Esophagus muscularis mucosa (tissue), 4 donors: ENCODE measurements around the gene GNB1. TPM values are rescaled to one million over a fixed set of nuclear protein-coding genes. Genes with fewer than 3 reads are reported as not detected.

ENCODE experiments used
- DNase-seq: peaks from one replicate; pipeline ENCODE4 v3.0.0-alpha.2; 2017; ENCODE audit errors: extremely low spot score
- H3K27ac ChIP-seq, 4 donors: fragments of 200-600 bp; sonication (generic); replicated peaks in 1 of 4; 1 replicate in 3 of 4; 2 replicates in 1 of 4; pipeline ENCODE4 v1.5.1; 2016 to 2019; ENCODE audit warnings: mild to moderate bottlenecking in 1 of 4
- H3K27me3 ChIP-seq, 4 donors: fragments of 200-600 bp; sonication (generic); one replicate each; pipeline versions ENCODE4 v1.5.1 to v1.6.0; 2016 to 2019
- H3K36me3 ChIP-seq, 4 donors: fragments of 200-600 bp; sonication (generic); one replicate each; pipeline ENCODE4 v1.5.1; 2016 to 2019
- H3K4me1 ChIP-seq, 4 donors: fragments of 200-600 bp; sonication (generic); one replicate each; pipeline ENCODE4 v1.5.1; 2016 to 2019
- H3K4me3 ChIP-seq, 4 donors: fragments of 200-600 bp; sonication (generic); 1 replicate in 2 of 4; 2 replicates in 2 of 4; pipeline ENCODE4 v1.5.1; 2016 to 2019; ENCODE audit warnings: mild to moderate bottlenecking in 4 of 4, moderate library complexity in 1 of 4
- H3K9me3 ChIP-seq, 4 donors: fragments of 200-600 bp; sonication (generic); 1 replicate in 3 of 4; 2 replicates in 1 of 4; pipeline ENCODE4 v1.5.1; 2016 to 2019
- CTCF ChIP-seq, 3 experiments: fragments of 200-600 bp in 2 of 3; fragments of 450-650 bp in 1 of 3; sonication (generic) in 2 of 3; IDR thresholded peaks; one replicate each; pipeline ENCODE4 v1.5.1; 2017 to 2019; ENCODE audit warnings: antibody characterized with exemption in 3 of 3, mild to moderate bottlenecking in 2 of 3, moderate library complexity in 1 of 3
- EP300 ChIP-seq: sonication (generic); formaldehyde crosslinking; IDR thresholded peaks from one replicate; pipeline ENCODE4 v1.6.1; 2017; ENCODE audit warnings: antibody characterized with exemption
- POLR2A ChIP-seq: fragments of 450-650 bp; IDR thresholded peaks from one replicate; pipeline ENCODE4 v1.6.1; 2017; ENCODE audit warnings: antibody characterized with exemption, moderate library complexity, mild to moderate bottlenecking, low read depth
- POLR2AphosphoS5 ChIP-seq, 2 donors: sonication (generic); formaldehyde crosslinking; IDR thresholded peaks; one replicate each; pipeline ENCODE4 v1.6.1; 2017; ENCODE audit warnings: antibody characterized with exemption in 2 of 2
- WGBS: methylation state at CpG from one replicate; pipeline ENCODE4 v1.1.5; 2018; 5-methylcytosine and 5-hydroxymethylcytosine counted together
- intact Hi-C: fragments of 100-400 bp; cut with DNase I; formaldehyde crosslinking; loops from one replicate; pipeline ENCODE4 v1.15.1; 2023
- total RNA-seq, 4 donors: library from RNA; depleted of rRNA; stranded (reverse); fragments of >200 nt; gene quantifications; one replicate each; pipeline versions ENCODE4 v1.1.0 to v1.2.1, GENCODE V29; 2016

Gene GNB1
- total RNA-seq, 4 donors from 2014 or later = 124 to 166 (median 161) TPM

GRCh38 chr1:1782399-1783221 lies 108.3 kb downstream of the GNB1 start:
- Histone ChIP-seq H3K27me3 (no peaks in the 10 kb centered on the region), H3K27ac (peak overlapping the region; percentile 66 to 95 (median 82)), H3K9me3 (no peaks in the 10 kb centered on the region), H3K4me1 (peaks cover 49 to 57% (median 54%) of the 10 kb centered on the region in 4 donors), H3K4me3 (peak overlapping the region; percentile 34 to 46 (median 40)), H3K36me3 (peaks cover 26 to 35% (median 32%) of the 10 kb centered on the region in 4 donors)
- peak; percentile 94 for DNase-seq
- 9% methylated on average over 19 of the region's 36 CpGs for WGBS
- TF ChIP-seq POLR2A (no peak), CTCF (IDR thresholded peaks at IDR 0.05) (no peak), POLR2AphosphoS5 (IDR thresholded peaks at IDR 0.05) (peak; percentile 30 to 43), EP300 (no peak)
- intact Hi-C loops = no loop called here

- no peak for DNase-seq
- WGBS = 61% methylated on average over 7 of the region's 7 CpGs
- Histone ChIP-seq H3K4me1 (peaks cover 54 to 68% (median 64%) of the 10 kb centered on the region in 4 donors), H3K9me3 (no peaks in the 10 kb centered on the region), H3K27me3 (no peaks in the 10 kb centered on the region), H3K27ac (peak overlapping the region; percentile 66 to 95 (median 82)), H3K36me3 (peaks cover 15 to 24% (median 21%) of the 10 kb centered on the region in 4 donors), H3K4me3 (peak overlapping the region in 3 of 4 donors; percentile 34 to 46 (median 41))
- intact Hi-C loops = no loop called here
- no peak for TF ChIP-seq EP300
- TF ChIP-seq CTCF (IDR thresholded peaks at IDR 0.05) = no peak
- no peak for TF ChIP-seq POLR2A
- TF ChIP-seq POLR2AphosphoS5 (IDR thresholded peaks at IDR 0.05) = no peak
Measured at GRCh38 chr1:1781526-1781903, 109.4 kb downstream of the GNB1 start.

GRCh38 chr1:1780598-1781525 lies 110.0 kb downstream of the GNB1 start:
- H3K27ac ChIP-seq = peak overlapping the region; percentile 91 to 98 (median 96)
- no peak for DNase-seq

More at GRCh38 chr1:1780598-1781525, 110.0 kb downstream of the GNB1 start:
- TF ChIP-seq POLR2AphosphoS5 (IDR thresholded peaks at IDR 0.05) = no peak
- no peak for TF ChIP-seq POLR2A
- TF ChIP-seq CTCF (IDR thresholded peaks at IDR 0.05) = no peak
- no peak for TF ChIP-seq EP300
- H3K4me3 ChIP-seq = no peak overlapping the region
- H3K27me3 ChIP-seq = no peaks in the 10 kb centered on the region
- WGBS = 68% methylated on average over 6 of the region's 7 CpGs
- H3K4me1 ChIP-seq = peaks cover 60 to 74% (median 71%) of the 10 kb centered on the region in 4 donors
- intact Hi-C loops = no loop called here
- peaks cover 11 to 17% (median 14%) of the 10 kb centered on the region in 4 donors for H3K36me3 ChIP-seq
- no peaks in the 10 kb centered on the region for H3K9me3 ChIP-seq
